IPS-18a (cell line): ENCODE measurements around the gene PIK3AP1.

ENCODE experiments used
- H3K27ac ChIP-seq: one replicate; pipeline ENCODE4 v1.5.1; 2013; ENCODE audit warnings: low read length
- H3K27me3 ChIP-seq: one replicate; pipeline ENCODE4 v1.6.1; 2013; ENCODE audit warnings: mild to moderate bottlenecking, low read length; ENCODE audit not compliant: control insufficient read depth, insufficient read depth
- H3K36me3 ChIP-seq: one replicate; pipeline ENCODE4 v1.6.1; 2013; ENCODE audit warnings: low read depth, low read length; ENCODE audit not compliant: control insufficient read depth
- H3K4me1 ChIP-seq: one replicate; pipeline ENCODE4 v1.6.1; 2013; ENCODE audit warnings: low read depth, low read length; ENCODE audit not compliant: control insufficient read depth
- H3K4me3 ChIP-seq: one replicate; pipeline ENCODE4 v1.5.1; 2013; ENCODE audit warnings: low read length
- H3K9ac ChIP-seq: one replicate; pipeline ENCODE4 v1.6.1; 2013; ENCODE audit warnings: mild to moderate bottlenecking, low read length, moderate library complexity
- H3K9me3 ChIP-seq: one replicate; pipeline ENCODE4 v1.6.1; 2013; ENCODE audit warnings: low read depth, low read length; ENCODE audit not compliant: control insufficient read depth

PIK3AP1 gene

DNA sequence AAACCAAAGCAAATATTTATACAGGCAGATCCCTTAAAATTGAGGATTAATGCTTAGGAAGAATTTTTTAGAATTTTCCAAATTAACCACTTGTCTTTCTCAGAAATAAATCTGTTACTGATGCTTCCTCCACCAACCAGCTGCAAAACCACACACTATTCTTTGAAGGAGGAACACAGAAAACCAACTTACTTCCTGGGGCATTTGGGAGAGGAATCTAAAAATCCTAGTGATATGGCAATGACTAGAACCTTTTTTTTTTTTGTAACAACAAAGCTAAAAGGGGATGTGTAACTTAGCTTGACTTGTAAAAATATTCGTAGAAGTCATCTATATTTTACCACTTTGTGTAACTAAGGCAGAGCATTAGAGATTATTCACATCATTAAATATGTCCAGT, 128.4 kb downstream of the PIK3AP1 start:
- H3K36me3 ChIP-seq, result no peaks in the 10 kb centered on the region
- H3K27me3 ChIP-seq, result no peaks in the 10 kb centered on the region
- H3K4me3 ChIP-seq, result no peak overlapping the region
- H3K4me1 ChIP-seq, result peaks cover 3% of the 10 kb centered on the region
- no peak overlapping the region for H3K27ac ChIP-seq
- no peaks in the 10 kb centered on the region for H3K9me3 ChIP-seq
- no peak overlapping the region for H3K9ac ChIP-seq

DNA sequence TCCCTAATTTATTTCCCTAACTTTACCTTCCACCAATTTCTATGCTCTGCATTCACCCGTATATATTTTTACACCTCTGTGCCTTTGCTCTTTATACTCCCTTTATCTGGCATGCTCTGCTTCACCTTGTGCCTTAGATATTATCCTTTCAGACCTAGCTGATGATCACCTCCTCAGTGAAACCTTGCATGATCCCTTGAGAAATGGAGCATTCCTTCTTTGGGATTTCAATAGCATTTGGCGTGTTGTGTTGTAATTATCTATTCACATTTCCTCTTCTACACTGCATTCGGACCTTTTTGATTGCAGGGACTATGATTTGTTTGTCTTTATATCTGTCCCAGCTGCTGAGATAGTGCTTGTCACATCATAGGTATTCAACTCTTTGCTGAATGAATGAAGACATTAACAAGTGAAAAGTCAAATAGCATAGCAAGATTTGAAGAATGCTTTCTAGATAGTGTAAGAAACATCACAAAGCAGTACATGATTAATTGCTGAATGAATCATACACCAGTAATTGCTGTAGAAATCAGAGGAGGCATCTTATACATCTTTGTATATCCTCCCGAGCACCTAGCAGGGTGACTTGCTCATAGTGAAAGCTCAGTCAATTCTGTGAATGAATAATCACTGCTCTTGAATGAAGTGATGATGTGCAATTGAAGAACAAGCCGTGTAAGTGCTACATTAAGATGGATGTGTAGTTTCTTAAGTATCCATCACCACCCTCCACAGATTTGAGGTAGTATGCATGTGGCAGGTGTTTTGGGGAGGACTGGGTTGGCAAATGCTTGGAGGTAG, 131.5 kb downstream of the PIK3AP1 start:
- Histone ChIP-seq H3K4me1 (peaks cover 10% of the 10 kb centered on the region), H3K9ac (no peak overlapping the region), H3K27me3 (no peaks in the 10 kb centered on the region), H3K36me3 (no peaks in the 10 kb centered on the region), H3K4me3 (no peak overlapping the region), H3K27ac (no peak overlapping the region), H3K9me3 (no peaks in the 10 kb centered on the region)

DNA sequence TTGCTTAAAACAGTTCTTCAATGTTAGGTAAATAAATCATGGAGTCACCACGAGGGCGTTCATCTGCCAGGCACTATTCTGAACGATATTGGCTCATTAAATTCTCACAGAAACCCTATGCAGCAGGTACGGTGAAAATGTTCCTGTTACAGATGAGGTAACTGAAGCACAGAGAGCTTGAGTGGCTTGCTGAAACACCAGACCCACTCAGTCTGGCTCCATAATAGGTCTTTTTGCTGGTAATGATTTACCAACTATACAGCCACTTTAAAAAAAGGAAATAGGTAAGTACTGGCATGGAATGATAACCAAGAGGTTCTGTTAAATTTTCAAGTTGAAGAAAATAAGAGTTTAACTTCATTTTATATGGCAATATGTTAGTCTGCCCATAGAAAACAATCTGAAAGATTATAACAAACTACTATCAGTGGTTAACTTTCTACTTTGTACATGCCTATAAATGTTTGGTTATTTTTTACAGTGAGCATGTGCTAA, 132.2 kb downstream of the PIK3AP1 start:
- H3K36me3 ChIP-seq, result no peaks in the 10 kb centered on the region
- H3K9ac ChIP-seq, result no peak overlapping the region
- H3K9me3 ChIP-seq, result no peaks in the 10 kb centered on the region
- peaks cover 10% of the 10 kb centered on the region for H3K4me1 ChIP-seq
- H3K27me3 ChIP-seq, result no peaks in the 10 kb centered on the region
- H3K27ac ChIP-seq, result no peak overlapping the region
- H3K4me3 ChIP-seq, result peak overlapping the region; percentile 76

DNA sequence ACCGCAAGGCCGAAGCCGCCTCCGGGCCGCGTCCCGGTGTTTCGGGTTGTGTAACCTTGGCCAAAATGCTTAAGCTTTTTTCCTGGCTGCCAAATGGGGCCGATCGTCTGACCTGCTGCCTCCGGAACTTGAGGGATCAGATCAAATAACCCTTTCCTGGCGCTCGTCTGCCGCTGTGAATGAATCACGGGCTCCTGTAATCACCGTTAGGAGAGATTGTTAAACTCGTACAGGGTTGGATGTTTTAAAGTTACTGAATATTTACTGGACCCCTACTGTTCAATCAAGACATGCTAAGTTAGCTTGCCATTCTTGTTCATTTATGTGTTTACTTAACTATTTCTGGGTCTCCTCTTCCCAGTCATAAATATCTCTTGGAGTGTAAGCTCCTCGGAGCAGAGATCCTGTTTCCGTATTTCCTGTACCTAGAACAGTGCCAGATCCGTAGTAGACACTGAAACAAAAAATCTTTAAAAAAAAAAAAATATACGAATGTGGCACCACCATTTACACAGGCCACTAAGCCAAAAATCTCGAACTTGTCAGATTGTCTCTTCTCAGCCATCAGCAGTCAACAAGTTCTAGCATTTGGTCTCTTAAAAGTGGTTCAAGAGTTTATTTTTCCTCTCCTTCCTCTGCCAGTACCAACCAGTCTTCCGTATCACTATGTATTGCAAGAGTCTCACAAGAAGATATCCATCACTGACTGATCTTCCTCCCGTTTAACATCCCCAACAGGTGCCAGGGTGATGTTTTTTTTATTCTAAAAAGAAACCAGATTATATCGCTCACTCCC, 132.9 kb downstream of the PIK3AP1 start:
- peak overlapping the region; percentile 47 for H3K27ac ChIP-seq
- peak overlapping the region; percentile 76 for H3K4me3 ChIP-seq
- no peaks in the 10 kb centered on the region for H3K36me3 ChIP-seq
- peaks cover 10% of the 10 kb centered on the region for H3K4me1 ChIP-seq
- no peaks in the 10 kb centered on the region for H3K9me3 ChIP-seq
- no peaks in the 10 kb centered on the region for H3K27me3 ChIP-seq
- H3K9ac ChIP-seq, result peak overlapping the region; percentile 90

DNA sequence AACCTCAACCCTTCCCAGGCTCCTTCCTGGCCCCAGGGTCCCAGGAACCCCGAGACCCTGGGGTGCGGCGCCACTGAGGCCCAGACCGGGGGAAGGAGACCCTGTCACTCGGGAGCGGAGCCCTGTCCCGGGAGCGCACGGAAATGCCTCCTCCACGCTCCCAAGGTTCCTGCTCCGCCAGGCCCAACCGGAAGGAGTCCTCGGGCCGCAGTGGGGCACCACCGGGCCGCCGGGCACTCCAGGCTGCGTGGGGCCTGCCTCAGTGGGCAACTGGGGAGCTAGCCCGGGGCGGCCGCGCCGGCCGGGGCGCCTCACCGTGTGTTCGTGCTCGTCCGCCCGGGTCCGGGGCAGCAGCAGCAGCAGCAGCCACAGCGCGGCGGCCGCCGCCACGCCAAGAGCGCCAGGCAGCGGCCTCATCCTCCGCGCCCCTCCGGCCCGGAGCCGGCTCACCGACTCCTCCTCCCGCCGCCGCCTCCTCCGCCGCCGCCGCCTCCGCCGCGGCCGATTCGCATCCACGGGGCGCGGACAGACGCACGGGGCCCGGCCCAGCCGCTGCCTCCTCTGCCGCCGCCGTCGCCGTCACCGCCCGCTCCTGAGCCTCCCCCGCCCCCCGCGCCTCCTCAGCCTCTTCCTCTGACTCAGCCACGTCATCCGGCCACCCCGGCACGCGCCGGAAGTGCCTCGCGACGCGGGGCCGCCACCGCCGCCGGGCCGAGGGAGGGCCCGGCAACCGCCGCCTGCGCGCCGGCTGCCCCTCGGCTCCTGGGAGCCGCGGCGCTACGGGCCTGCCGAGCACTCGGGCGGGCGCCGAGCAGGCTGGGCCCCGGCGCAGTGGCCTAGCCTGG, 133.7 kb downstream of the PIK3AP1 start, which contains the start of gene TM9SF3:
Gene TM9SF3, minus strand, starts transcription at position 594 of the 845 bp plus-strand sequence. Its CDS starts 177 bp downstream, at position 417.
- H3K4me3 ChIP-seq, result peak within 1 kb of the TSS; percentile 82
- H3K9ac ChIP-seq, result peak within 1 kb of the TSS; percentile 90
- no peaks in the 10 kb centered on the region for H3K36me3 ChIP-seq
- no peaks in the 10 kb centered on the region for H3K9me3 ChIP-seq
- H3K27ac ChIP-seq, result peak within 1 kb of the TSS; percentile 47
- peaks cover 12% of the 10 kb centered on the region for H3K4me1 ChIP-seq
- no peaks in the 10 kb centered on the region for H3K27me3 ChIP-seq

DNA sequence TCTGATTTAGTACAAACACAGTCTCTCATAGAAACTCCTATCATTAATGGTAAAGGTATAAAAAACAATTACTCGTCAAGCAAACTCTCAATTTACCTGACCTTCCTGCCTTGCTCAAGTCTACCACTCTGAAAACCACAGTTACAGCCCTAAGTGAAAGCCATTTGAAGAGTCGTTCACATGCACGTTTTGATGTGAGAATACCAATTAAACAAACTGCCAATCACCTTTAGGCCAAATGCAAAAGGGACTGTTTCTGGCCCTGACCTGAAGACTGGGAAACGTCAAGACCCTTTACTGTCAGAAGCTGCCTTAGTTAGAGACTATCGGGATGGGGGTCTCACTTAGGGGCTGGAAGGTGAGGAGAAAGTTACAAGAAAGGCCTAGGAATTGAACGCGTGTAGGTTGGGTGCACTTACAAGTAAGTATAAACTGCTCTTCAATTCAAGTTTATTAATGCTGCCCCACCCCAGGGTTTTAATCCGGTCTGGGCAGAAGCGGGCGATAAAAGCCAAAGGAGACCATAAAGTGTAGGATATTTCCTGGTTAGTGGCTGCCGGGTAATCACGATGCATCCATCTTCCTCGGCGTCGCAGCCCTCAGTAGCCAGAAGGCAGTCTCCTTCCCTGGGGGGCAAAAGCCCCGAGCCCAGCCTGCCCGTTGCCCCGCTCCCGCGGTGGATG, 134.4 kb downstream of the PIK3AP1 start:
- peak overlapping the region; percentile 82 for H3K4me3 ChIP-seq
- no peaks in the 10 kb centered on the region for H3K27me3 ChIP-seq
- H3K27ac ChIP-seq, result no peak overlapping the region
- no peaks in the 10 kb centered on the region for H3K9me3 ChIP-seq
- peaks cover 14% of the 10 kb centered on the region for H3K4me1 ChIP-seq
- peak overlapping the region; percentile 75 for H3K9ac ChIP-seq
- H3K36me3 ChIP-seq, result no peaks in the 10 kb centered on the region

DNA sequence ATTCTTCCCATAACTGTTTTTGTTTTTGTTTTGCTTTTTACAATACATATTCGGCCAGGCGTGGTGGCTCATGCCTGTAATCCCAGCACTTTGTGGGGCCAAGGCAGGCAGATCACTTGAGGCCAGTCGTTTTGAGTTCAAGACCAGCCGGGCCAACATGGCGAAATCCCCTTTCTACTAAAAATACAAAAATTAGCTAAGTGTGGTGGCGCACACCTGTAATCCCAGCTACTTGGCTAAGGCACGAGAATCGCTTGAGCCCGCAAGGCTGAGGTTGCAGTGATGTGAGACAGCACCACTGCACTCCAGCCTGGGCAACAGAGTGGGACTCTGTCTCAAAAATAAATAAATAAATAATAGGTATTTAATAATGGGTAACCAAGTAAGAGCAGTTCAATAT, 135.8 kb downstream of the PIK3AP1 start:
- no peak overlapping the region for H3K4me3 ChIP-seq
- no peaks in the 10 kb centered on the region for H3K9me3 ChIP-seq
- H3K27me3 ChIP-seq, result no peaks in the 10 kb centered on the region
- H3K27ac ChIP-seq, result no peak overlapping the region
- H3K4me1 ChIP-seq, result peaks cover 14% of the 10 kb centered on the region
- H3K36me3 ChIP-seq, result no peaks in the 10 kb centered on the region
- H3K9ac ChIP-seq, result no peak overlapping the region

DNA sequence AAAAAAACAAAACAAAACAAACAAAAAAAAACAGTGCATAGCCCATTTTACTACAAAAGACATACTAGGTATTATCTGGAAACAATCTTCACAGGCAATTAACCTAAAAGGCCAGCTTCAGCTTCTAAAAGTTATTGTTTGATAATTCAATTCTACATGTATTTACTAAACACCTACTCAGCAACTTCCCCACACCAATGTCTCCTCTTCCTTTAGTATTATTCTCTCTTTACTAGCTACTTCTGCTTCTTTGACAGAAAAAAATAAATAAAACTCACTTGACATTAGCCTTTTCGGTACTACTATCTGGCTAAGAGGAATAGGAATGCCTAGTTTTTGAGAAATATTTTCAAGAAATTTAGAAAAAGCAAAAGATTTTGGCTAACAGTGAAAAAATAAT, 136.3 kb downstream of the PIK3AP1 start:
- H3K27me3 ChIP-seq, result no peaks in the 10 kb centered on the region

DNA sequence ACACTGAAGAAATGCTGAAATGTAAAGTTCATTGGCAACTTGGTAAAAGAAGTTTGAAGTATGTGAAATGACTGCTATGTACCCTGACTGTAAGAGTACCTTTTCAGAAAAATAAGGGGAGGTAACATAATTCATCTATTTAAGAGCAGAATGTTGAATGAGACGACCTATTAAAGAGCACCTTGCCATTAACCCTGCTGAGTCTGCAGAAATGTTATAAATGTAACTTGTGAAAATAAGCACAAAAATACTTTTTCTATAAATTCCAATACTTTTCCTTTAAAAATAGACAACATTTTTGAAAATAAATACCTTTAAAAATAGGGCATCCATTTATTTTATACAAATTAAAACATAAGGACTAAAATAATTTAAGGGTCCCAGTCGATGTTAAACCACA, 141.2 kb downstream of the PIK3AP1 start:
- peaks cover 4% of the 10 kb centered on the region for H3K4me1 ChIP-seq
- no peak overlapping the region for H3K4me3 ChIP-seq
- H3K27me3 ChIP-seq, result no peaks in the 10 kb centered on the region
- no peaks in the 10 kb centered on the region for H3K9me3 ChIP-seq
- H3K27ac ChIP-seq, result no peak overlapping the region
- no peak overlapping the region for H3K9ac ChIP-seq
- H3K36me3 ChIP-seq, result peaks cover 16% of the 10 kb centered on the region

More for the DNA sequence above, 136.3 kb downstream of the PIK3AP1 start:
- H3K4me3 ChIP-seq, result no peak overlapping the region
- H3K9ac ChIP-seq, result no peak overlapping the region
- H3K27ac ChIP-seq, result no peak overlapping the region
- H3K4me1 ChIP-seq, result peaks cover 14% of the 10 kb centered on the region
- H3K36me3 ChIP-seq, result no peaks in the 10 kb centered on the region
- H3K9me3 ChIP-seq, result no peaks in the 10 kb centered on the region

DNA sequence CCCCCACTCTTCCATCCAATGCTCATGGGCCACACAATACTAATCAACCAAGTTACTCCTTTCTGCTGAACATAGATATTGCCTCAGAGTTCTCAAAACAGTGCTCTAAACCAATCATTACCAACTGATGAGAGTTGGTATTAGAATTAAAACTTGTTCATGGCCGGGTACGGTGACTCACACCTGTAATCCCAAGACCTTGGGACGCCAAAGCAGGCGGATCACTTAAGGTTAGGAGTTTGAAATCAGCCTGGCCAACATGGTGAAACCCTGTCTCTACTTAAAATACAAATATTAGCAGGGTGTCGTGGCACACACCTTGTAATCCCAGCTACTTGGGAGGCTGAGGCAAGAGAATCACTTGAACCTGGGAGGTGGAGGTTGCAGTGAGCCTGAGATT, 141.7 kb downstream of the PIK3AP1 start:
- peaks cover 4% of the 10 kb centered on the region for H3K4me1 ChIP-seq
- no peak overlapping the region for H3K9ac ChIP-seq
- no peak overlapping the region for H3K27ac ChIP-seq
- no peak overlapping the region for H3K4me3 ChIP-seq
- H3K9me3 ChIP-seq, result no peaks in the 10 kb centered on the region
- H3K36me3 ChIP-seq, result peaks cover 16% of the 10 kb centered on the region
- H3K27me3 ChIP-seq, result no peaks in the 10 kb centered on the region
